ENCODE data around the gene UBE2R2. TPM values are rescaled to one million over a fixed set of nuclear protein-coding genes. Genes with fewer than 3 reads are reported as not detected.
A peak's percentile ranks its signal among the peaks of the same experiment; 100 is the strongest.

Gene UBE2R2
- total and polyA plus RNA-seq, 2 experiments from 2014 or later, result 35.5 to 45.6 TPM

DNA sequence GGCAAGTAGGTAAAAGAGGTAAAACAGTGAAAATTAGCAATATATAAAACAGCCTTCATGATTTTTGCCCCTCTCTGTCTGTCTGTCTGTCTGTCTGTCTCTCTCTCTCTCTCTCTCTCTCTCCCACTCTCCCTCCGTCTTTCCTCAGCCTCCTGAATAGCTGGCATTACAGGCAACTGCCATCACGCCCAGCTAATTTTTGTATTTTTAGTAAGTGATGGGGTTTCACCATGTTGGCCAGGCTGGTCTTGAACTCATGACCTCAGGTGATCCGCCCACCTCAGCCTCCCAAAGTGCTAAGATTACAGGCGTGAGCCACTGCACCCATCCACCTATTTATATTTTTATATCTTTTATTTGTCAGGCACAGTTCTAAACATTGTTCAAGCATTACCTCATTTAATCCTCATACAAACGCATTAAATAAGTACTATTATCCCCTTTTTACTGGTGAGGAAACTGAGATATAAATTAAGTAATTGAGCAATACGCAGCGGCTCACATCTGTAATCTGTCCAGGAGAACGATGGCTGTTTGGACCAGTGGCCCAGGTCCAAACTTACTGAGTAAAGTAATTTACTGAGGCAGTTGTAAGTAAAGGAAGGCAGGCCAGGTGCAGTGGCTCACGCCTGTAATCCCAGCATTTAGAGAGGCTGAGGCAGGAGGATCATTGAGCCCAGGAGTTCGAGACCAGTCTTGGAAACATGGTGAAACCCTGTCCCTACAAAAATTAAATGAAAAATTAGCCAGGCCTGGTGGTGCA is 60.9 kb downstream of the UBE2R2 start:
- Histone ChIP-seq H3K4me3 (no peak overlapping the region), H3K36me3 (no peaks in the 10 kb centered on the region), H3K27me3 (no peaks in the 10 kb centered on the region), H3K9me3 (ENCODE audit: low read depth) (no peaks in the 10 kb centered on the region), H3K27ac (peak overlapping the region; percentile 58), H3K4me1 (ENCODE audit: low read depth) (no peaks in the 10 kb centered on the region)
- no peak for DNase-seq (ENCODE audit: low read depth in 1 of 2, low spot score in 1 of 2)
- TF ChIP-seq, protein P1, sequence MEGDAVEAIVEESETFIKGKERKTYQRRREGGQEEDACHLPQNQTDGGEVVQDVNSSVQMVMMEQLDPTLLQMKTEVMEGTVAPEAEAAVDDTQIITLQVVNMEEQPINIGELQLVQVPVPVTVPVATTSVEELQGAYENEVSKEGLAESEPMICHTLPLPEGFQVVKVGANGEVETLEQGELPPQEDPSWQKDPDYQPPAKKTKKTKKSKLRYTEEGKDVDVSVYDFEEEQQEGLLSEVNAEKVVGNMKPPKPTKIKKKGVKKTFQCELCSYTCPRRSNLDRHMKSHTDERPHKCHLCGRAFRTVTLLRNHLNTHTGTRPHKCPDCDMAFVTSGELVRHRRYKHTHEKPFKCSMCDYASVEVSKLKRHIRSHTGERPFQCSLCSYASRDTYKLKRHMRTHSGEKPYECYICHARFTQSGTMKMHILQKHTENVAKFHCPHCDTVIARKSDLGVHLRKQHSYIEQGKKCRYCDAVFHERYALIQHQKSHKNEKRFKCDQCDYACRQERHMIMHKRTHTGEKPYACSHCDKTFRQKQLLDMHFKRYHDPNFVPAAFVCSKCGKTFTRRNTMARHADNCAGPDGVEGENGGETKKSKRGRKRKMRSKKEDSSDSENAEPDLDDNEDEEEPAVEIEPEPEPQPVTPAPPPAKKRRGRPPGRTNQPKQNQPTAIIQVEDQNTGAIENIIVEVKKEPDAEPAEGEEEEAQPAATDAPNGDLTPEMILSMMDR (IDR thresholded peaks at IDR 0.05; ENCODE audit: low read depth, low read length), result no peak

- Histone ChIP-seq H3K27ac (peak overlapping the region; percentile 58), H3K9me3 (ENCODE audit: low read depth) (no peaks in the 10 kb centered on the region), H3K4me1 (ENCODE audit: low read depth) (no peaks in the 10 kb centered on the region), H3K36me3 (no peaks in the 10 kb centered on the region), H3K27me3 (no peaks in the 10 kb centered on the region), H3K4me3 (no peak overlapping the region)
- TF ChIP-seq, protein P1 (IDR thresholded peaks at IDR 0.05; ENCODE audit: low read depth, low read length), result no peak
- no peak for DNase-seq (ENCODE audit: low read depth in 1 of 2, low spot score in 1 of 2)
Observed at GRCh38 chr9:33878691-33879366, 61.9 kb downstream of the UBE2R2 start.

DNA sequence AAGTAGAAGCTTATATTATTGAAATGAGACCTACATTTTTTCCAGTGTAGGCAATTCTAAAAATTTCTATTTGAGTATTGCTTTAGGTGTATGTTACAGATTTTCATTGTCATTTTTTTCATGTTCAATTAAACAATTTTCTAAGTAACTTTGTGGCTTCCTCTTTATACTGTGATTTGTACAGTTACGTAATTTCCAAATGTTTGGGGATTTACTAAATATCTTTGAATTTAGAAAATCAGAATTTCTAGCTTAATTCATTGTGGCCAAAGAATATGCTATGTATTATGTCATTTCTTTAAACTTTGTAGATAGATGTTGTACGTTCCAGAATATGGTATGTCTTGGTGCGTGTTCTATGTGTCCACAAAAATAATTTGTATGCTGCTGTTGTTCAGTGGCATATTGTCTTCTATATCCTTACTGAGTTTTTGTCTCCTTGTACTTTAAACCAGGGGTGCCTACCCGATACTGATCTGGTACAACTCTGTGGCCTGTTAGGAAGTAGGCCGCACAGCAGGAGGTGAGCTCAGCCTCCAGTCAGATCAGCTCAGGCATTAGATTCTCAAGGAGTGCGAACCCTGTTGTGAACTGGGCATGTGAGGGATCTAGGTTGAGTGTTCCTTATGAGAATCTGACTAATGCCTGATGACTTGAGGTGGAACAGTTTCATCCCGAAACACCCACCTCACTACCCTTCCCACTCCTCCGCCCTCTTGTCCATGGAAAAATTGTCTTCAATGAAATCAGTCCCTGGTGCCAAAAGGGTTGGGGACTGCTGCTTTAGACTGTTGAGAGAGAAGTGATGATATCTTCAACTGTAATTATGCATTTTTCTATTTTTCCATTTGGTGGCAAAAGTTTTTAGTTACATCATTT is 63.5 kb downstream of the UBE2R2 start:
- Histone ChIP-seq H3K9me3 (ENCODE audit: low read depth) (no peaks in the 10 kb centered on the region), H3K36me3 (no peaks in the 10 kb centered on the region), H3K27ac (peak overlapping the region; percentile 39), H3K4me3 (no peak overlapping the region), H3K4me1 (ENCODE audit: low read depth) (peaks cover 12% of the 10 kb centered on the region), H3K27me3 (no peaks in the 10 kb centered on the region)
- TF ChIP-seq, protein P1 (IDR thresholded peaks at IDR 0.05; ENCODE audit: low read depth, low read length), result no peak
- no peak for DNase-seq (ENCODE audit: low read depth in 1 of 2, low spot score in 1 of 2)

GRCh38 chr9:33881635-33882034 is 64.7 kb downstream of the UBE2R2 start:
- H3K9me3 ChIP-seq (ENCODE audit: low read depth), result no peaks in the 10 kb centered on the region
- peaks cover 16% of the 10 kb centered on the region for H3K4me1 ChIP-seq (ENCODE audit: low read depth)
- H3K4me3 ChIP-seq, result no peak overlapping the region
- no peaks in the 10 kb centered on the region for H3K36me3 ChIP-seq
- H3K27me3 ChIP-seq, result no peaks in the 10 kb centered on the region
- TF ChIP-seq, protein P1 (IDR thresholded peaks at IDR 0.05; ENCODE audit: low read depth, low read length), result no peak
- DNase-seq (ENCODE audit: low read depth in 1 of 2, low spot score in 1 of 2), result no peak
- H3K27ac ChIP-seq, result no peak overlapping the region

GRCh38 chr9:33884856-33885701 is 68.1 kb downstream of the UBE2R2 start:
- DNase-seq (ENCODE audit: low read depth in 1 of 2, low spot score in 1 of 2), result peak; percentile 76 to 78
- Histone ChIP-seq H3K9me3 (ENCODE audit: low read depth) (no peaks in the 10 kb centered on the region), H3K36me3 (no peaks in the 10 kb centered on the region), H3K4me1 (ENCODE audit: low read depth) (peaks cover 16% of the 10 kb centered on the region), H3K27me3 (no peaks in the 10 kb centered on the region), H3K27ac (peak overlapping the region; percentile 58), H3K4me3 (no peak overlapping the region)
- TF ChIP-seq, protein P1 (IDR thresholded peaks at IDR 0.05; ENCODE audit: low read depth, low read length), result no peak
